NAMALWA (cell line): ENCODE measurements around the gene CRYGN.

Experiments
- DNase-seq: peaks from one replicate; pipeline ENCODE4 v3.0.0-alpha.2; 2015; ENCODE audit warnings: low spot score

CRYGN gene

DNA sequence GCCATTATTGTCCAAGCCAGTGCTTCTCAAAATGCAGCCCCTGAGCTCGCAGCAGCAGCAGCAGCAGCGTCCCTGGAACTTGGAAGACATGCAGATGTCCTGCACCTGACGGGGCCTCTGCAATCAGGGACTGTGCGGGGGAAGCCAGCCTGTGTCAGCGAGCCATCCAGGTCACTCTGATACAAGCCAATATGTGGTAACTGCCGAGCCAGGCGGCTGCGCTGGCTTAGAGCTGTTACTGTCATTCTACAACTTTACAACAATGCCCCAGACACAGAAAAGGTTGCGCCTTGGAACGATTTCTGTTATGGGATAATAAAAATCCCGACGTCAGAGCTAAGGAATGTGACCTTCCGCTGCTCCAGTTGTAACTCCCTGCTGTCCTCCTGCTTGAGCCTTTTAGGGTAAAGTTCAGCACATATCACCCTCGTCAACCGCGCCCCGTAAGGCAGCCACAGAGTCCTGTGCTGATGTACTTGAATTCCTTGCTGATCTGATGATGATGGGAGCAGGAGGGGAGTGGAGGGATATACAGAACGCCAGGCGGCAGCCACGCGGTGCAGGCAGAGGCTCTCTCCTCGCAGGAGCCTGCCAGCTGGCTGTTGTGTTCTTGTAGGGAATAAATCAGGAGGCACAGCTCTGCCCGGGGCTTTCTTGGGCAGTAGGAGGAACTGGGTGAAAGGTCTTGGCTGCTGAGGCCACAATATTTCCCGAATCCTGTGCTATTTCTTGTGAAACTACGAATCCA is 20.0 kb upstream of the CRYGN start:
- no peak for DNase-seq

DNA sequence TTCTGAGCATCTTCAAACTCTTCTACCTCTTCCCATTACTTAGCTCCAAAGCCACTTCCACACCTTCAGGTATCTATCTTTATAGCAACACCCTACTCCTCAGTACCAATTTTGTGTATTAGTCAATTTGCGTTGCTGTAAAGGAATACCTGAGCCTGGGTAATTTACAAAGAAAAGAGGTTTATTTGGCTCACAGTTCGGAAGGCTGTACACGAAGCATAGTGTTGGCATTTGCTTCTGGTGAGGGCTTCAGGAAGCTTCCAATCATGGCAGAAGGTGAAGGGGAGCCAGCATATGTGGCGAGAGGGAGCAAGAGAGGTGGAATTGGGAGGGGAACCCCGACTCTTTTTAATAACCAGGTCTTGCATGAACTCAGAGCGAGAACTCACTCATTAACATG is 17.6 kb upstream of the CRYGN start:
- DNase-seq, result no peak

DNA sequence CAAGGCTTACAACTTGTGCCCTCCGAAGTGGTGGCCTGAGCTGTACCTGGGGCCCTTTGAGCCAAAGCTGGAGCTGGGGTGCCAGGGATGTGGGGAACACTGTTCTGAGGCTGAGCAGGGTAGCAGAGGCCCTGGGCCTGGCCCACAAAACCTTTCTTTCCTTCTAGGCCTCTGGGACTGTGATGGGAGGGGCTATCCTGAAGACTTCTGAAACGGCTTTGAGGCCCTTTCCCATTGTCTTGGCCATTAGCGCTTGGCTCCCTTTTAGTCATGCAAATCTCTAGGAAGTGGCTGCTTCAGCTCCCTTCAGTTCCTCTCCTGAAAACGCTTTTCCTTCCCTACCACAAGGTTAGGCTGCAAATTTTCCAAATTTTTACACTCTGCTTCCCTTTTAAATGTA is 16.8 kb upstream of the CRYGN start:
- no peak for DNase-seq

DNA sequence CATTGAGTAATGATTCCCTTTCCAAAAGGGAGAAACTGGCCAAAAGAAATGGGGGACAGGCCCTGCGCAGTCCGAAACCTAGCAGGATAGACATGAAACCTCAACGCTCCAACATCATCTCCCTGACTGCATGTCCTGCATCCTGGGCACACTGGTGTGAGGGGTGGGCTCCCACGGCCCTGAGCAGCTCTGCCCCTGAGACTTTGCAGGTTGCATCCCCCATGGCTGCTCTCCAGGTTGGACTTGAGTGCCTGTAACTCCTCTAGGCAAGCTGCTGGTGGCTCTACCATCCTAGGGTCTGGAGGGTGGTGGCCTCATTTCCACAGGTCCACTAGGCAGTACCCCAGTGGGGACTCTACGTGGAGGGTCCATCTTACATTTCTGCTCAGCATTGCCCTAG is 16.3 kb upstream of the CRYGN start:
- no peak for DNase-seq

DNA sequence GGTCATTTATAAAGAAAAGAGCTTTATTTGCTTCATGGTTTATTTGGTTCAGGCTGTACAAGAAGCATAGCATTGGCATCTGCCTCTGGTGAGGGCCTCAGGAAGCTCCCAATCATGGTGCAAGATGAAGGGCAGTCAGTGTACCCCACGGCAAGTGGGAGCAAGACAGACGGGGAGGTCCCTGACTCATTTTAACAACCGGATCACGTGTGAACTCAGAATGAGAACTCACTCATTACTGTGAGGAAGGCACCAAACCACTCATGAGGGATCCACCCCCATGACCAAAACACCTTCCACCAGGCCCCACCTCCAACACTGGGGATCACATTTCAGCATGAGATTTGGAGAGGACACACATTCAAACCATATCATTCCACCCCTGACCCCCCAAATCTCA is 15.7 kb upstream of the CRYGN start:
- DNase-seq, result no peak

DNA sequence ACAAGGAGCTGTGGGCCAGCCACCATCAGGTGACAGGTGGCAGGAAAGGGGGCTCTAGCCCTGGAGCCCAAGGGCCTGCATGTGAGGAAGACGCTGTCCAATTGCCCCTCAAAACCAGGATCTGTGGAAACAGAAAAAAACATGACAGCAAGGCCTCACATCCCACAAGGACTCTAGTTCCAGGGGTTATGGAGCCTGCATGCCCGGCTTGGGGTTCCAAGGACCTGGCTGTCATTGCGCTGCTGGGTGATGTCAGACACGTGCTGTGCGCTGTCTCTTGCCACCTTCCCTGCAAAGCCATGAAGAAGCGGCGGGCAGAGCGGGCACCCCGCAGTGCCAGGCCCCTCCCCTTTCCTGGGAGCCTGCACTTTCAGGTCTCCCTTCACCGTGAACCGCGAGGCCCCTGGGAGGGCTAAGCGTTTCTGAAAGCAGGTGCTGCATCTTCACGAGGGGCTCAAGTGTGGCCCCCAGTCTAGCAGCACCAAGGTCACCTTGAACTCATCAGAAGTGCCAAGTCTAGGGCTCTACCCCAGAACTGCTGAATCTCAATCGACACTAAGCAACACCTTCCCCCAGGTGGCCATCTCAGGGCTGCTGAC is 15.1 kb upstream of the CRYGN start:
- no peak for DNase-seq

DNA sequence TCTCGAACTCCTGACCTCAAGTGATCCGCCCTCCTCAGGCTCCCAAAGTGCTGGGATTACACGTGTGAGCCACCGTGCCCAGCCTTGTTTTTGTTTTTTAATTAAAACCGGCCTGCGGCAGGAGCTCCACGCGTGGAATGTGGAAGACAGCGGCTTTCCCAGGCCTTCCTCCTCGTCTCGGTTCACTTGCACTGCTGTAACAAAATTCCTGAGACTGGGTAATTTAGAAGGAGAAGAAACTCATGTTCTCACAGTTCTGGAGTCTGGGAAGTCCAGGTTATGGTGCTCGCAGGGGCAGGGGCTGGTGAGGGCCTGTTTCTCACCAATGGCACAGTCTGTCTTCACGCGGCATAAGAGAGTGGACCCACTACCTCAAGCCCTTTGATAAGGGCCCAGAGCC is 14.4 kb upstream of the CRYGN start:
- no peak for DNase-seq

DNA sequence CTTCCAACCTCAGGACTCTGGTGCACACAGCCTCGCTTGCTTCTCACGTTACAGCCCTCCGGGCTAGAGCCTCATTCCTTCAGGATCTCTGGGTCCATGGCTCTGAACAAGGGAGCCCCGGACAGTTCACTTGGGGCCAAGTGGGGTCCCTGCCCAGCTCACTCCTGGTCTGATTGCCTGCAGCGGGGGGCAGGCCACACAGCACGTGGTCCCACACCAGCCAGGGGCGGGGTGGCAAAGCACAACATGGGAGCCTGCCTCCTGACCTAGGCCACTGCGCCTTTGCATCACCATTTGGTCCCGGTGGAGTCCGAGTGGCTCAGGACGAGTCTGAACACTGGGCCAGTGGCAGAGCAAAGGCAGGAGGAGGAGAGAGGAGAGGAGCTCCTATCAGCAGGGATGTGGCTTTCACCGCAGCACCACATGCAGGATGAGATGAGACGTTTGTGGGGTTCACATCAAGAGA is 13.4 kb upstream of the CRYGN start:
- no peak for DNase-seq

DNA sequence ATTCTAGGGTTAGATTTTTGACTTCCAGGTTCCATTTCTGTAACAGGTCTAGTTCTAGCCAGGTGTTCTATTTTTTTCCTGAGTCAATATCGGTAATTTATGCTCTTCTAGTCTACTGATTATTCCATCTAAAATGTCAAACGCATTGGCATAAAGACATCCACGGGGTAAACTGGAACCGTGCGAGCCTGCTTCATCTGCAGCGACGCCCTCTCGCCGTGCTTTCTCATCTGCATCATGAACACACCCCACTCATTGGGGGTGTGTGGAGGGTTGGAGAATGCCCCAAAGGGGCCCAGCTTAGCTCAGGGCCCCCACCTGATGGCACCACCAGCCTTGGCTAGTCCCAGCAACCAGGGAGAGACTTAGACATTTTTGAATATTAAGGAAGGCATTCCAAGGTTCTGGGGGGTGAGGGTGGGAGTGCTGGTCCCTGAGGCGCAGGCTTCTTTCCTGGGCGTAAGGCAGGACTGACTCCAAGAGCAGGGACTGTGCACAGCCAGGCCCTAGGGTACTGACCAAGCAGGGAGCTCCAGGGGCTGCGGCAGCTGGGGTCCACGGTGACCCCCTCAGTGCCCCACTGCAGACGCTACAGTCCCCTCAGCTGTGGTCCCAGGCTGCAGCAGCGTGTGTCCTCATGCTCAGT is 12.9 kb upstream of the CRYGN start:
- no peak for DNase-seq

DNA sequence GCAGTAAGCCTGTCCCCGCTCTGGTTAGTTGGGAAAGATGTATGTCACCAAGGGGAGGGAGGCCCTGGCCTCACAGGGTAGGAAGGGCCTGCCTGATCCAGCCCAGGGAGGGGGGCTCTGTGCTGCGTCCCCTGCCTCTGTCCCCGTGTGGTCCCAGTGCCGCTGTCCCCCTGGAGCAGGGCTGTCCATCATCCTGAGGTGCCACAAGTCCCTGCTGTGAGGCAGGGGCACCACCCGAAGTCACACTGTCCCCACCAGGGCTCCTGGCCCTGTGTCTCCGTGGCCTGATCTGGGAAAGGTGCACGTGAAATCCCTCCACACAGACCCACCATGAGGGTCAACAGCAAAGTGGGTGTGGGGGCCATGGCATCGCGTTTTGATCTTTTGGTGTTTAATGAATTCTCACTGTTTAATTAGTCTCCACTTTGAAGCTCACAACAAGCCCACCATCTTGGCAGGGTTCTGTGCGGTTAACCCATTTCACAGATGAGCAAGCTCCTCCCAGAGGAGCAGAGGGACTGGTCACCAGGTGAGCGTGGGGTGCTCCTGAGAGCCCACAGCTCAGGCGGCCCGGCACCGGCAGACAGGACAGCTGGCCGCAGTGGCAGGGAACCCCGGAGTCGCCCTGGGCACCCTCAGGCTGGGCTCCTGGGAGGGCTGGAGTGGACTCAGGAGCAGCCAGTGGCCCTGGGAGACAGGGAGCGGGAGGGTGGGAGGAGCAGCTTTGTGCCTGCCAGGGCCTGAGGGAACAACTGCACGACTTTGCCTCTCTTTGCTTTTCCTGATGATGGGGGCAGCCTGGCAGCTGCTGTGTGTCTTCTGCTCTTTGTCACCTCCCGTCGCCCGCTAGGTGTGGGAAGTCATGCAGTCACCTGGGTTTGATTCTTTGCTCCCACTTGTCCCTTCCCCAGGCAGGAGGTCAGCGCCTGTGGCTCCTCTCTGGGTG is 12.0 kb upstream of the CRYGN start:
- DNase-seq, result no peak

DNA sequence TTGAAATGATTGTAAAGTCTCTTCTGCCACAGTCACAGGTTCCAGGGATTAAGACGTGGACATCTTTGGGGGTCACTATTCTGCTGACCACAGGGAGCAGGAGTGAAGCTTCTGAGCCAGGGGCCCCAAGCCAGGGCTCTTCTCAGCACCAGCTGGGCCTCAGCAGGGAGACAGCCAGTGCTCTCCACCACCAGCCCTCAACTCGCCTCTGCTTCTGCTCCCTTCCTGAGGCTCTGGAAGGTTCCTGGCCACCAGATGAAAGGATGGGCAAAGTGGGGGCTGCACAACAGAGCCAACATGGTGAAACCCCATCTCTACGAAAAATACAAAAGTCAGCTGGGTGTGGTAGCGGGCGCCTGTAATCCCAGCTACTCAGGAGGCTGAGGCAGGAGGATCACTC is 11.2 kb upstream of the CRYGN start:
- DNase-seq, result no peak

DNA sequence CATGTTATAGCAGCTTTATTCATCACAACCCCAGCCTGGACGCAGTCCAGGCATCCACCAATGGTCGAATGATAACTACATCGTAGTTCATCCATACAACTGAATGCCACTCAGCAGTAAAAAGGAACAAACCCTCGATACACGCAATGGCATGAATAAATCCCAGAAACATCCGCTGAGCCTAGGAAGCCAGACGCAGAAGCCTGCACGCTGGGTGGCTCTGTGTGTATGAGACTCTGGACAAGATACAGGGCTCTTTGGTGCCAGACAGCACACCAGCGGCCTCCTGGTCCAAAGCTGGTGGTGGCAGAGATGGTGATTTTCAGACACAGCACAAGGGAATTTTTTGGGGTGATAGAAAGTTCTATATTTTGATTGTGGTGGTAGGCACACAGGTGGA is 10.0 kb upstream of the CRYGN start:
- no peak for DNase-seq

DNA sequence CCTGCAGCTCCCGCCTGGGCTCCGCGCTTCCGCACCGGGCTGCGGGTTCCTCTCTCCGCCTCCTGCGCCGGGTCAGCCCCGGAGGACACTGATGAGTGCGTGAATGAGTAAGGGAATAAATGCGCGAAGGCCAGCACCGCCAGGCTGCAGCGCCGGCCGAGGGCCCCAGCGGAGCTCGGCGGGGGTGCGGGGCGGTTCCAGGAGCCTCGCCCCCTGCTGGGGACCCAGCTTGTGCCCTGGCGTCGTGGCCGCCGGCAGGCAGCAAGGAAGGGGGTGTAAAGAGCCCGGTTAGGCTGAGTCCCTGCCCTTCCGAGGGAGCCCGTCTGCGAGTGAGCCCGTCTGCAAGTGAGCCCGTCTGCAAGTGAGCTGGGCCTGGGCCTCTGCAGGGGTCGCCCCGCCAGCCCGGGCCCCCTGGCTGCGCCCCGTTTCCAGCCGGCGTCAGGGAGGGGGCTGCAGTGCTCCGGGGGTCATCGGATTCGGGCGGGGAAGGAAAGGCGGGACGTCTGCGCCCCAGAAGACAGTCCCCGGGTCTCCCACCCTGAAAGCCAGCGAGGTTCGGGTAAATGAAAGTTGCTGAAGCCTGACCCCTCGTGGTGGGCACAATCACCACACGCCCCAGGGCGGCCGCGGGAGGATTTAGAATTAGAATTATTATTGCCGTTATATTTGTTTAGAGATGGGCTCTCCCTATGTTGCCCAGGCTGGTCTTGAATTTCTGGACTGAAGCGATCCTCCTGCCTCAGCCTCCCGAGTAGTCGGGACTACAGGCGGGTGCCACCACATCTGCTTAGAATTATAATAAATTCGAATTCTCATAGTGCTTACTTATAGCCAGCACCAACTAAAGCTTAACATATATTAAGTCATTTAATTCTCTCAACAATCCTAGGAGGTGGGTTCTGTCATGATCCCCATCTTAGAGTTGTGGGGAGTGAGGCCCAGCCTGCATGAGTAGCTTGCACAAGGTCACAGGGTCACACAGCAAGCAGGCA is 8.6 kb upstream of the CRYGN start:
- DNase-seq, result peak; percentile 68

DNA sequence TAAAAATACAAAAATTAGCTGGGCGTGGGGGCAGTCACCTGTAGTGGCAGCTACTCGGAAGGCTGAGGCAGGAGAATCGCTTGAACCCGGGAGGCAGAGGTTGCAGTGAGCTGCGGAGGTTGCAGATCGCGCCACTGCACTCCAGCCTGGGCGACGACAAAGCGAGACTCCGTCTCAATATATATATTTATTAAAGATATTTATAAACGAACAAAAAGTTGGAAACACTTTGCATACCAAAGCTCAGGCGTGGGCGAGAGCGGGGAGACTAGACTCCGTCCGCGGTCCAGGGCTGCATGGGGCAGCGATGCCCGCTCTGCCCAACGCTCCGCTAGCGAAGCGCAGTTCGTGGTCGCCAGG is 7.9 kb upstream of the CRYGN start:
- DNase-seq, result no peak

DNA sequence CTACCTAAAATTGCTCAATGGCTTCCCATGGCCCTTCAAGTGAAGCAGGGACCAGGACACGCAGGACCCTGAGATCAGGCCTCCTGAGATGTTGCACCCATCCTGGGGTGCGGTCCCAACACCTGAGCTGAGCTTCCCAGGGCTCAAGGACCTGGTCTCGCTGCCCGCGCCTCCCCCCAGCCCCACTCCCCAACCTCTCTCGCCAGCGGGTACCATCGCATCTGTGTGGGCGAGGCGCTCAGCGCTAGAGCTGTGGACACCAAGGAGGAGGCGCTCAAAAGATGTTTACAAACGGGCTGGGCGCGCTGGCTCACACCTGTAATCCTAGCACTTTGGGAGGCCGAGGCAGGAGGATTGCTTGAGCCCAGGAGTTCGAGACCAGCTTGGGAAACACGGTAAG is 7.4 kb upstream of the CRYGN start:
- DNase-seq, result no peak

DNA sequence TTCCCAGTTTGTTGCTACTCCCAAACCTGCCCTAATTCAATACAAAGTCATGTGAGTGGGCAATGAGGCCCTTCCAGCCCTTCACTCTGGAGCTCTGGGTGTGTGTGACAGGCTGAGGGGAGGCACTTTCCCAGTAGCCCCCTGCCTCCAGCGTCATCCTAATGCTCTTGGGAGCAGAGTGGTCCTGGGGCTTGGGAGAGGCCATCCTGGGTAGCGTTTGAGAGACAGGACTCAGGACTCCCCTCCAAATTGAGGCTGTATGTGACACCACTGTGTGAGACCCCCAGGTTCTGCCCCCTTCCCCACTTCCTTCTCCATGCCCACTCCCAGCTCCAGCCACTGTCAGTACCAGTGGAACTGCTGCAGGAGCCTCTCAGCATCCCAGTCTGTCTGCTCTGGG is 6.5 kb upstream of the CRYGN start:
- DNase-seq, result no peak

DNA sequence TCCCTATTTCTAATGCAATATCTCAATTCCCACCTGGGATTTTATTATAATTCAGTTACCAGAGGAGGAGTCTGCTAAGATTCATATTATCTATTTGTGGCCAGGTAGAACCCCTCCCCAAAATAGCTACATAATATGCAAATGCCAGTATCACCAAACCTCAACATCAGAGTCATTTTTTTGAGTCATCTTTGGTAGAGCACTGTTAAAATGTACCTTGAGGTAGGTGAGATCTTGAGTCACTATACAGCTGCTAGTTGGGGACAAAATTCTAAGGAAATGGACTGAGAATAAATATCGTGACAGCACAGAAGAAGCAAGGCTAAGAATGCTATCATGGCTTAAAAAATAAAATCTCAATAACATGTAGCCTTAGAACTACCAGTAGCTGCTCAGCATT is 4.7 kb upstream of the CRYGN start:
- no peak for DNase-seq

DNA sequence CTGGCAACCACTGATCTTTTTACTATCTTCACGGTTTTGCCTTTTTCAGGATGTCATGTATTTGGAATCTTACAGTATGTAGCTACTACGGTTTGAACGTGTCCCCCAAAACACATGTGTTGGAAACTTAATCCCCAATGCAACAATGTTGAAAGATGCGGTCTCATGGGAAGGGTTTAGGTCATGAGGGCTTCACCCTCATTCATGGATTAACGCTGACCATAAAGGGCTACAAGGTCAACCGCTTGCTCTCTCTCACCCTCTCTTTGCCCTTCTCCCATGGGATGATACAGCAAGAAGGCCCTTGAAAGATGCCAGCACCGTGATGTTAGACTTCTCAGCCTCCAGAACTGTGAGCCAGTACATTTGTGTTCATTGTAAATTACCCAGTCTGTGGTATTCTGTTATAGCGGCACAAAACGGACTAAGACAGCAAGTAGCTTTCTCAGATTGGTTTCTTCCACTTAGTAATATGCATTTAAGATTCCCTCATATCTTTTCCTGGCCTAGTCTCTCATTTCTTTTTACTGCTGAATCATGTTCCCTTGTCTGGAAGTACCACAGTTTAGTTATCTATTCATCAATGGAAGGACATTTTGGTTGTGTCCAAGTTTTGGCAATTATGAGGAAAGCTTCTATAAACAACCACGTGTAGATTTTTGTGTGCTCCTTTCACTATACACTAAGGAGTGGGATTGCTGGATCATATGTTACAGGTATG is 3.0 kb upstream of the CRYGN start:
- DNase-seq, result no peak

DNA sequence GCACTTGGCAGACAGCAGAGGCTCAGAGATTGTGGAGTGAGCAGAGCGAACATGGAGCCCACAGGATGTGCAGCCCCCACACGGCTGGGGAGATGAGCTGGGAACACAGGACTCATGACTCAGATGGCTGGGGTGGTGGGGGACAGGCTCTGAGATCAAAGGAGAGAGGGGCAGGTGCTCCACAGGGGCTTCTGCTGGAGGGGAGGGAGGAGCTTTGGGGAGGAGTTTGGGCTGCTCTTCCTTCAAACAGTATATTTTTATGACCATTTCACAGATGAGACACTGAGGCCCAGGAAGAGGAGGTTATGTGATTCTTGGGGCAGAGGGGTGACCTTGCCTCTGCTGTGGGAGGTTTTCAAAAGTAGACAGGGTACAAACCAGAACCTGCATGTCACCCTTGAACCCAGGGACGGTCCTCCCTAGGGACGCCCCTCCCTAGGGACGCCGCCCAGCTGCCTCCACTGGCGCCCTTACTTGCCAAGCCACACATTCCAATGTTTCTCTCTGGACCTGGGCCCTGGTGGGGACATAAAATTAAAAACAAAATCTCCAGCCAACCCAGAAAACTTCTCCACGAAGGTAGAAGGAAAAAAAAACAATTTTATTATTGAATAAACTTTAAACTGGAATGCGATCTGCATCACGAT is 981 bp upstream of the CRYGN start:
- no peak for DNase-seq
